ENCODE data around the gene NLRX1. TPM values are rescaled to one million over a fixed set of nuclear protein-coding genes. Genes with fewer than 3 reads are reported as not detected.
A peak's percentile ranks its signal among the peaks of the same experiment; 100 is the strongest.
"Not testable (repeated sequence)": the region's sequence is repeated elsewhere in the genome, so short reads cannot be mapped to it uniquely, and the experiment has no call there.

NLRX1 gene
- total RNA-seq, 1 experiment from 2014 or later = 5.6 TPM

GRCh38 chr11:119153049-119153818 lies 15.3 kb upstream of the NLRX1 start:
- no peak for DNase-seq (ENCODE audit: low read depth)

GRCh38 chr11:119154178-119154577 lies 14.3 kb upstream of the NLRX1 start:
- no peak for DNase-seq (ENCODE audit: low read depth)

GRCh38 chr11:119155733-119156492 lies 12.6 kb upstream of the NLRX1 start:
- peak; percentile 58 for DNase-seq (ENCODE audit: low read depth)

- DNase-seq (ENCODE audit: low read depth) = no peak
Measured at GRCh38 chr11:119156496-119156895, 12.0 kb upstream of the NLRX1 start.

GRCh38 chr11:119157063-119157462 lies 11.5 kb upstream of the NLRX1 start:
- no peak for DNase-seq (ENCODE audit: low read depth)

- no peak for DNase-seq (ENCODE audit: low read depth)
Measured at GRCh38 chr11:119158467-119158866, 10.1 kb upstream of the NLRX1 start.

GRCh38 chr11:119160151-119160550 lies 8.4 kb upstream of the NLRX1 start:
- no peak for DNase-seq (ENCODE audit: low read depth)

- no peak for DNase-seq (ENCODE audit: low read depth)
Measured at GRCh38 chr11:119161871-119162270, 6.7 kb upstream of the NLRX1 start.

GRCh38 chr11:119166368-119167076 lies 2.0 kb upstream of the NLRX1 start:
- DNase-seq (ENCODE audit: low read depth) = peak; percentile 53

- DNase-seq (ENCODE audit: low read depth) = not testable (repeated sequence)
Measured at GRCh38 chr11:119167077-119167458, 1.5 kb upstream of the NLRX1 start.

- DNase-seq (ENCODE audit: low read depth) = no peak
Measured at GRCh38 chr11:119167933-119168332, 592 bp upstream of the NLRX1 start.

GRCh38 chr11:119169282-119169719 lies 776 bp downstream of the NLRX1 start:
- DNase-seq (ENCODE audit: low read depth) = peak; percentile 14

- no peak for DNase-seq (ENCODE audit: low read depth)
Measured at GRCh38 chr11:119172513-119172912, 4.0 kb downstream of the NLRX1 start.

GRCh38 chr11:119173453-119173852 lies 4.9 kb downstream of the NLRX1 start:
- DNase-seq (ENCODE audit: low read depth) = no peak

GRCh38 chr11:119175493-119176077 lies 7.1 kb downstream of the NLRX1 start:
- peak; percentile 29 for DNase-seq (ENCODE audit: low read depth)

- DNase-seq (ENCODE audit: low read depth) = no peak
Measured at GRCh38 chr11:119178166-119178680, 9.7 kb downstream of the NLRX1 start.

GRCh38 chr11:119179342-119179741 lies 10.8 kb downstream of the NLRX1 start:
- no peak for DNase-seq (ENCODE audit: low read depth)

- DNase-seq (ENCODE audit: low read depth) = no peak
Measured at GRCh38 chr11:119179983-119180382, 11.5 kb downstream of the NLRX1 start.

GRCh38 chr11:119180729-119181676 lies 12.5 kb downstream of the NLRX1 start:
- DNase-seq (ENCODE audit: low read depth) = no peak

- DNase-seq (ENCODE audit: low read depth) = no peak
Measured at GRCh38 chr11:119181677-119182412, 13.3 kb downstream of the NLRX1 start.
